HEK293 (cell line): Measurements from ENCODE around the gene SP140L.

Experiments used
- CTCF ChIA-PET: fragments of 350-600 bp; formaldehyde crosslinking; extraction: SDS; loops from one replicate; lab custom pipeline; 2021; ENCODE audit warnings: antibody characterized with exemption; lab: Yijun Ruan, JAX
- POLR2A ChIA-PET: fragments of 300-600 bp; formaldehyde crosslinking; extraction: SDS; loops from one replicate; lab custom pipeline; 2020; ENCODE audit warnings: antibody characterized with exemption, inconsistent platforms; lab: Yijun Ruan, JAX
- H3K27ac ChIP-seq: fragments of 200-500 bp; sonication (Bioruptor generic); 2 replicates; pipeline ENCODE4 v1.5.1; 2014; ENCODE audit warnings: low read depth, low read length, control low read depth, inconsistent platforms; ENCODE audit errors: extremely low read depth
- H3K36me3 ChIP-seq, 2 experiments: fragments of 200-500 bp in 1 of 2; sonication (Bioruptor generic) in 1 of 2; 1 replicate in 1 of 2; 2 replicates in 1 of 2; pipeline ENCODE4 v1.5.1; 2014 to 2017; ENCODE audit warnings: inconsistent platforms in 2 of 2, low read length in 2 of 2; ENCODE audit not compliant: control insufficient read depth in 2 of 2, insufficient read depth in 1 of 2
- H3K4me1 ChIP-seq: fragments of 200-500 bp; sonication (Bioruptor generic); 2 replicates; pipeline ENCODE4 v1.5.1; 2014; ENCODE audit warnings: mild to moderate bottlenecking, low read length, inconsistent platforms; ENCODE audit not compliant: control insufficient read depth, insufficient read depth
- H3K4me3 ChIP-seq: 2 replicates; pipeline ENCODE4 v1.5.1; 2011; ENCODE audit warnings: low read depth, mild to moderate bottlenecking, control low read depth, low read length, moderate library complexity
- H3K9me3 ChIP-seq: fragments of 200-500 bp; sonication (Bioruptor generic); 2 replicates; pipeline ENCODE4 v1.5.1; 2014; ENCODE audit warnings: low read depth, low read length, inconsistent platforms; ENCODE audit not compliant: control insufficient read depth, insufficient read depth
- GLI2 ChIP-seq: fragments of 450-650 bp; formaldehyde crosslinking; IDR thresholded peaks from 2 replicates; pipeline ENCODE4; 2017; ENCODE audit warnings: missing biosample characterization, missing genetic modification characterization, low read depth, borderline replicate concordance
- GLI4 ChIP-seq: fragments of 450-650 bp; formaldehyde crosslinking; IDR thresholded peaks from 2 replicates; pipeline ENCODE4 v1.5.1; 2016; ENCODE audit warnings: missing biosample characterization, missing genetic modification characterization
- HIC1 ChIP-seq: fragments of 450-650 bp; formaldehyde crosslinking; IDR thresholded peaks from 2 replicates; pipeline ENCODE4 v1.5.1; 2016; ENCODE audit warnings: missing biosample characterization, missing genetic modification characterization
- KLF16 ChIP-seq: fragments of 450-650 bp; formaldehyde crosslinking; IDR thresholded peaks from 2 replicates; pipeline ENCODE4 v1.5.1; 2017; ENCODE audit warnings: missing biosample characterization, missing genetic modification characterization
- REPIN1 ChIP-seq: fragments of 450-650 bp; formaldehyde crosslinking; IDR thresholded peaks from 2 replicates; pipeline ENCODE4 v1.5.1; 2017; ENCODE audit warnings: missing biosample characterization, missing genetic modification characterization, low read depth
- SETDB1 ChIP-seq: IDR thresholded peaks from one replicate; pipeline ENCODE4 v1.6.1; 2017; ENCODE audit warnings: mild to moderate bottlenecking, low read length, moderate library complexity, mixed read lengths; ENCODE audit not compliant: insufficient read length
- SP7 ChIP-seq: fragments of 450-650 bp; formaldehyde crosslinking; IDR thresholded peaks from 2 replicates; pipeline ENCODE4 v1.5.1; 2016; ENCODE audit warnings: missing biosample characterization, missing genetic modification characterization
- ZBTB8A ChIP-seq: fragments of 450-650 bp; formaldehyde crosslinking; IDR thresholded peaks from 2 replicates; pipeline ENCODE4 v1.5.1; 2016; ENCODE audit warnings: missing biosample characterization, missing genetic modification characterization
- ZNF155 ChIP-seq: fragments of 450-650 bp; formaldehyde crosslinking; IDR thresholded peaks from 2 replicates; pipeline ENCODE4 v1.5.1; 2016; ENCODE audit warnings: missing biosample characterization, missing genetic modification characterization
- ZNF18 ChIP-seq: fragments of 450-650 bp; formaldehyde crosslinking; IDR thresholded peaks from 2 replicates; pipeline ENCODE4 v1.5.1; 2016; ENCODE audit warnings: missing biosample characterization, missing genetic modification characterization
- ZNF211 ChIP-seq: fragments of 450-650 bp; formaldehyde crosslinking; IDR thresholded peaks from 2 replicates; pipeline ENCODE4 v1.5.1; 2016; ENCODE audit warnings: low read depth, missing biosample characterization, missing genetic modification characterization
- ZNF221 ChIP-seq: fragments of 450-650 bp; formaldehyde crosslinking; IDR thresholded peaks from 2 replicates; pipeline ENCODE4 v1.5.1; 2017; ENCODE audit warnings: missing biosample characterization, missing genetic modification characterization, borderline replicate concordance
- ZNF274 ChIP-seq, 2 experiments: fragments of 200-500 bp in 1 of 2; fragments of 450-650 bp in 1 of 2; sonication (Bioruptor generic) in 1 of 2; formaldehyde crosslinking in 1 of 2; IDR thresholded peaks; 2 replicates each; pipeline versions ENCODE4 v1.5.1 to v1.6.1; 2014 to 2016; ENCODE audit warnings: borderline replicate concordance in 1 of 2, inconsistent platforms in 1 of 2, low read length in 1 of 2, missing biosample characterization in 1 of 2, missing genetic modification characterization in 1 of 2
- ZNF292 ChIP-seq: fragments of 450-650 bp; formaldehyde crosslinking; IDR thresholded peaks from 2 replicates; pipeline ENCODE4 v1.5.1; 2016; ENCODE audit warnings: low read depth, missing biosample characterization, missing genetic modification characterization, borderline replicate concordance
- ZNF311 ChIP-seq: fragments of 450-650 bp; formaldehyde crosslinking; IDR thresholded peaks from 2 replicates; pipeline ENCODE4 v1.5.1; 2017; ENCODE audit warnings: missing biosample characterization, missing genetic modification characterization, borderline replicate concordance
- ZNF350 ChIP-seq: fragments of 450-650 bp; formaldehyde crosslinking; IDR thresholded peaks from 2 replicates; pipeline ENCODE4 v1.5.0; 2017; ENCODE audit warnings: missing biosample characterization, mild to moderate bottlenecking, missing genetic modification characterization
- ZNF501 ChIP-seq: fragments of 450-650 bp; formaldehyde crosslinking; IDR thresholded peaks from 2 replicates; pipeline ENCODE4 v1.5.1; 2016; ENCODE audit warnings: missing biosample characterization, missing genetic modification characterization
- ZNF548 ChIP-seq: fragments of 450-650 bp; formaldehyde crosslinking; IDR thresholded peaks from 2 replicates; pipeline ENCODE4 v1.5.1; 2016; ENCODE audit warnings: missing biosample characterization, missing genetic modification characterization
- ZNF549 ChIP-seq: fragments of 450-650 bp; IDR thresholded peaks from 2 replicates; pipeline ENCODE4 v1.5.1; 2018; ENCODE audit warnings: missing biosample characterization, missing genetic modification characterization, mild to moderate bottlenecking, inconsistent platforms, moderate library complexity
- ZNF571 ChIP-seq: fragments of 450-650 bp; formaldehyde crosslinking; IDR thresholded peaks from 2 replicates; pipeline ENCODE4 v1.5.0; 2017; ENCODE audit warnings: missing biosample characterization, missing genetic modification characterization
- ZNF610 ChIP-seq: fragments of 450-650 bp; formaldehyde crosslinking; IDR thresholded peaks from 2 replicates; pipeline ENCODE4 v1.5.1; 2016; ENCODE audit warnings: missing biosample characterization, missing genetic modification characterization, borderline replicate concordance
- ZNF623 ChIP-seq: fragments of 450-650 bp; formaldehyde crosslinking; IDR thresholded peaks from 2 replicates; pipeline ENCODE4 v1.5.1; 2016; ENCODE audit warnings: missing biosample characterization, missing genetic modification characterization
- ZSCAN30 ChIP-seq: fragments of 450-650 bp; IDR thresholded peaks from 2 replicates; pipeline ENCODE4 v1.5.1; 2018; ENCODE audit warnings: missing biosample characterization, mild to moderate bottlenecking, missing genetic modification characterization, moderate library complexity
- TF ChIP-seq, protein P1 (sequence below): fragments of 450-650 bp; formaldehyde crosslinking; IDR thresholded peaks from 2 replicates; pipeline ENCODE4 v1.5.1; 2017; ENCODE audit warnings: missing biosample characterization, mild to moderate bottlenecking, missing genetic modification characterization, moderate library complexity
- TF ChIP-seq, protein P2 (sequence below): fragments of 450-650 bp; formaldehyde crosslinking; IDR thresholded peaks from 2 replicates; pipeline ENCODE4 v1.5.1; 2017; ENCODE audit warnings: missing biosample characterization, missing genetic modification characterization

SP140L gene

DNA sequence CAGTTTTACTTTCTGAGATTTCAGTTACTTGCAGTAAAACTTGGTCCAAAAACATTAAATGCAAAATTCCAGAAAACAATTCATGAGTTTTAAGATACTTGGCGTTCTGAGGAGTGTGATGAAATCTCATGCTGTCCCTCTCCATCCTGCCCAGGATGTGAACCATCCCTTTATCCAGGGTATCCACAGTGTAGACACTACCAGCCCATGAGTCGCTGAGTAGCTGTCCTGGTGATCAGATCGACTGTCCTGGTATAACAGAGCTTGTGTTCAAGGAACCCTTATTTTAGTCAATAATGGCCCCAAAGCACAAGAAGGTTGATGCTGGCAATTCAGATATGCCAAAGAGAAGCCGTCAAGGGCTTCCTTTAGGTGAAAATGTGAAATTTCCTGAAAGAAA lies 92.2 kb downstream of the SP140L start:
- POLR2A ChIA-PET: no interaction called here
- Histone ChIP-seq H3K27ac (no peak overlapping the region), H3K4me1 (no peaks in the 10 kb centered on the region), H3K9me3 (no peaks in the 10 kb centered on the region), H3K4me3 (no peak overlapping the region), H3K36me3 (no peaks in the 10 kb centered on the region)
- CTCF ChIA-PET: no interaction called here
- TF ChIP-seq ZNF623 (tag by site-specific recombination) (no peak), HIC1 (tag by site-specific recombination) (no peak), ZNF274 (IDR thresholded peaks at IDR 0.05; ENCODE audit: low read length) (no peak), ZNF274 (tag by site-specific recombination; IDR thresholded peaks at IDR 0.05; ENCODE audit: borderline replicate concordance) (no peak), ZSCAN30 (tag by site-specific recombination) (no peak), ZBTB8A (no peak)

- Histone ChIP-seq H3K4me3 (no peak overlapping the region), H3K36me3 (no peaks in the 10 kb centered on the region), H3K27ac (no peak overlapping the region), H3K9me3 (no peaks in the 10 kb centered on the region), H3K4me1 (no peaks in the 10 kb centered on the region)
- ChIA-PET POLR2A (no interaction called here), CTCF (interaction anchor here (0.7 to 0.8 kb wide), 2 partner anchors 73 to 476 kb away, joined by 3 read pairs; no protein-coding TSS in a partner anchor)
- TF ChIP-seq ZNF501 (tag by site-specific recombination) (no peak), GLI4 (no peak), ZNF610 (tag by site-specific recombination) (no peak), GLI2 (tag by site-specific recombination) (no peak), ZNF221 (tag by site-specific recombination) (no peak), ZNF549 (tag by site-specific recombination) (no peak), SP7 (tag by site-specific recombination) (no peak), ZNF292 (no peak), ZNF311 (no peak), SETDB1 (no peak), ZNF571 (tag by site-specific recombination) (no peak), REPIN1 (no peak), ZNF155 (no peak), KLF16 (tag by site-specific recombination) (no peak), ZNF350 (tag by site-specific recombination) (no peak), ZNF211 (tag by site-specific recombination) (no peak), ZNF548 (tag by site-specific recombination) (no peak), ZNF18 (tag by site-specific recombination) (no peak)
- TF ChIP-seq, protein P1, sequence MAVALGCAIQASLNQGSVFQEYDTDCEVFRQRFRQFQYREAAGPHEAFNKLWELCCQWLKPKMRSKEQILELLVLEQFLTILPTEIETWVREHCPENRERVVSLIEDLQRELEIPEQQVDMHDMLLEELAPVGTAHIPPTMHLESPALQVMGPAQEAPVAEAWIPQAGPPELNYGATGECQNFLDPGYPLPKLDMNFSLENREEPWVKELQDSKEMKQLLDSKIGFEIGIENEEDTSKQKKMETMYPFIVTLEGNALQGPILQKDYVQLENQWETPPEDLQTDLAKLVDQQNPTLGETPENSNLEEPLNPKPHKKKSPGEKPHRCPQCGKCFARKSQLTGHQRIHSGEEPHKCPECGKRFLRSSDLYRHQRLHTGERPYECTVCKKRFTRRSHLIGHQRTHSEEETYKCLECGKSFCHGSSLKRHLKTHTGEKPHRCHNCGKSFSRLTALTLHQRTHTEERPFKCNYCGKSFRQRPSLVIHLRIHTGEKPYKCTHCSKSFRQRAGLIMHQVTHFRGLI: no peak
- TF ChIP-seq, protein P2, sequence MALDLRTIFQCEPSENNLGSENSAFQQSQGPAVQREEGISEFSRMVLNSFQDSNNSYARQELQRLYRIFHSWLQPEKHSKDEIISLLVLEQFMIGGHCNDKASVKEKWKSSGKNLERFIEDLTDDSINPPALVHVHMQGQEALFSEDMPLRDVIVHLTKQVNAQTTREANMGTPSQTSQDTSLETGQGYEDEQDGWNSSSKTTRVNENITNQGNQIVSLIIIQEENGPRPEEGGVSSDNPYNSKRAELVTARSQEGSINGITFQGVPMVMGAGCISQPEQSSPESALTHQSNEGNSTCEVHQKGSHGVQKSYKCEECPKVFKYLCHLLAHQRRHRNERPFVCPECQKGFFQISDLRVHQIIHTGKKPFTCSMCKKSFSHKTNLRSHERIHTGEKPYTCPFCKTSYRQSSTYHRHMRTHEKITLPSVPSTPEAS (tag by site-specific recombination): no peak
Observed at GRCh38 chr2:230422149-230422548, 95.2 kb downstream of the SP140L start.
